ENCODE data around the gene MYMK. TPM values are rescaled to one million over a fixed set of nuclear protein-coding genes. Genes with fewer than 3 reads are reported as not detected.

MYMK gene
- total and polyA plus RNA-seq, 2 experiments from 2014 or later = not detected

- TF ChIP-seq ZNF462 (CRISPR knock-in tag; IDR thresholded peaks at IDR 0.05) (no peak), EZH2phosphoT487 (IDR thresholded peaks at IDR 0.05; ENCODE audit: unreplicated experiment) (no peak), ZNF114 (CRISPR knock-in tag; IDR thresholded peaks at IDR 0.05) (no peak), ZNF331 (CRISPR knock-in tag; IDR thresholded peaks at IDR 0.05; ENCODE audit: low read depth) (no peak), STAT1 (IDR thresholded peaks at IDR 0.05; ENCODE audit: unreplicated experiment) (no peak), CREB1 (CRISPR knock-in tag; IDR thresholded peaks at IDR 0.05; ENCODE audit: low read depth) (no peak), NANOG (IDR thresholded peaks at IDR 0.05; ENCODE audit: borderline replicate concordance) (no peak)
Measured at GRCh38 chr9:133527444-133527920, 2.7 kb upstream of the MYMK start (continued).

GRCh38 chr9:133526721-133527321 is 2.1 kb upstream of the MYMK start:
- H3K27ac ChIP-seq (ENCODE audit: low read depth) = 0 out of 2 replicates have a peak overlapping the region, but pooled peaks have one; percentile 32
- ATAC-seq = peak; percentile 48
- TF ChIP-seq CREB1 (CRISPR knock-in tag; IDR thresholded peaks at IDR 0.05; ENCODE audit: low read depth) (no peak), JUNB (IDR thresholded peaks at IDR 0.05; ENCODE audit: unreplicated experiment) (no peak), EZH2 (IDR thresholded peaks at IDR 0.05; ENCODE audit: low read depth, unreplicated experiment) (no peak), CTCF (conservative IDR thresholded peaks at IDR 0.05; ENCODE audit: low read depth in 2 of 2) (no peak; a peak in 1 of 4 replicates), ZNF114 (CRISPR knock-in tag; IDR thresholded peaks at IDR 0.05) (no peak), NANOG (IDR thresholded peaks at IDR 0.05; ENCODE audit: borderline replicate concordance) (no peak), ETS1 (IDR thresholded peaks at IDR 0.05) (0 out of 2 replicates have a peak, but pooled peaks have one; percentile 36)

More at GRCh38 chr9:133526721-133527321, 2.1 kb upstream of the MYMK start:
- H3K4me1 ChIP-seq (ENCODE audit: insufficient read depth) = peaks cover 30% of the 10 kb centered on the region
- peak overlapping the region; percentile 23; the same call in 1 of the 2 replicates for H3K4me3 ChIP-seq
- H3K79me2 ChIP-seq (replicated peaks; ENCODE audit: insufficient read depth) = no peaks in the 10 kb centered on the region
- no peaks in the 10 kb centered on the region for H3K27me3 ChIP-seq (ENCODE audit: insufficient read depth)
- Mint-ChIP-seq H3K4me3 (peak overlapping the region; percentile 28; the same call in 1 of the 3 replicates), H3K9me3 (no peaks in the 10 kb centered on the region), H3K36me3 (ENCODE audit: low read depth) (no peaks in the 10 kb centered on the region; the same call in 2 of the 3 replicates), H3K27ac (peak overlapping the region; percentile 54), H3K4me1 (peaks cover 41% of the 10 kb centered on the region), H3K27me3 (ENCODE audit: insufficient read depth, low read depth, poor library complexity) (peaks cover 16% of the 10 kb centered on the region)
- DNase-seq (ENCODE audit: low spot score) = peak; percentile 49
- no peaks in the 10 kb centered on the region for H3K9me2 ChIP-seq (ENCODE audit: insufficient read depth)
- peak overlapping the region; percentile 73 for H3K4me2 ChIP-seq
- H4K20me1 ChIP-seq (replicated peaks; ENCODE audit: insufficient read depth) = no peaks in the 10 kb centered on the region
- H3F3A ChIP-seq (replicated peaks; ENCODE audit: low read depth) = no peaks in the 10 kb centered on the region
- H2AFZ ChIP-seq = peak overlapping the region; percentile 96
- H3K36me3 ChIP-seq (ENCODE audit: insufficient read depth) = no peaks in the 10 kb centered on the region

Measured in GM23338 (cell line).